Left lung (tissue), 10 donors: ENCODE data around the gene ANKRD17. TPM values are rescaled to one million over a fixed set of nuclear protein-coding genes. Genes with fewer than 3 reads are reported as not detected.

Source experiments
- ATAC-seq: fragments of 200-7000 bp; cut with Tn5 transposase; one replicate; pipeline ENCODE4 v1.9.1; 2020; ENCODE audit warnings: moderate library complexity
- DNase-seq, 4 donors: peaks; one replicate each; pipeline ENCODE4 v3.0.0-alpha.2; 2013 to 2020
- H3K27ac ChIP-seq, 2 donors: fragments of 200-600 bp; sonication (generic) in 1 of 2; one replicate each; pipeline versions ENCODE4 v1.5.0 to v1.8.0; 2020 to 2021
- H3K27me3 ChIP-seq, 2 donors: fragments of 200-600 bp; sonication (generic) in 1 of 2; one replicate each; pipeline versions ENCODE4 v1.5.0 to v1.8.0; 2020 to 2021
- H3K36me3 ChIP-seq, 2 donors: fragments of 200-600 bp; sonication (generic) in 1 of 2; one replicate each; pipeline versions ENCODE4 v1.5.0 to v1.8.0; 2020 to 2021
- H3K4me1 ChIP-seq, 2 donors: fragments of 200-600 bp; one replicate each; pipeline ENCODE4 v1.8.0; 2021
- H3K4me3 ChIP-seq, 2 donors: fragments of 200-600 bp; sonication (generic) in 1 of 2; one replicate each; pipeline versions ENCODE4 v1.5.0 to v1.8.0; 2020 to 2021; ENCODE audit warnings: mild to moderate bottlenecking in 1 of 2
- H3K9me3 ChIP-seq, 2 donors: fragments of 200-600 bp; sonication (generic) in 1 of 2; one replicate each; pipeline versions ENCODE4 v1.5.0 to v1.8.0; 2020 to 2021
- CTCF ChIP-seq, 2 donors: fragments of 200-600 bp; sonication (generic) in 1 of 2; IDR thresholded peaks; one replicate each; pipeline versions ENCODE4 v1.5.0 to v1.8.0; 2021; ENCODE audit warnings: antibody characterized with exemption in 2 of 2
- intact Hi-C, 2 donors: fragments of 100-400 bp; cut with DNase I; formaldehyde crosslinking; loops; one replicate each; pipeline versions ENCODE4 v1.11.2 to v1.14.2; 2022
- polyA plus RNA-seq, 6 donors: library from polyadenylated mRNA; unstranded; fragments of 120-200 nt; gene quantifications; one replicate each; pipeline ENCODE4 v1.2.1, GENCODE V29; 2013; ENCODE audit not compliant: insufficient read length in 6 of 6
- total RNA-seq, 2 donors: library from RNA; stranded (reverse); fragmentation: NEBNext Ultra II Directional; extraction: Animal tissue kit (Norgen Biotek cat#: 25700); gene quantifications; one replicate each; pipeline ENCODE4 v1.2.1, GENCODE V29; 2021
- donor health status: DM: no; HTN: yes; CAD: no.
- donor health status: DM: no; HTN: no; CAD: no.

Gene ANKRD17
- total and polyA plus RNA-seq, 8 donors: 57.5 to 83.0 (median 74.9) TPM

- H3K9me3 ChIP-seq: no peaks in the 10 kb centered on the region
- no peaks in the 10 kb centered on the region for H3K27me3 ChIP-seq
- H3K4me1 ChIP-seq: no peaks in the 10 kb centered on the region
- H3K4me3 ChIP-seq: no peak overlapping the region
- ATAC-seq (no peak), DNase-seq (no peak)
- no peak for TF ChIP-seq CTCF (IDR thresholded peaks at IDR 0.05)
- H3K27ac ChIP-seq: no peak overlapping the region
- H3K36me3 ChIP-seq: peaks cover 0 to 86% of the 10 kb centered on the region in 2 donors
- intact Hi-C loops: no loop called here
Measured at GRCh38 chr4:73092868-73093267, 165.7 kb downstream of the ANKRD17 start.

- H3K27ac ChIP-seq: no peak overlapping the region
- intact Hi-C loops: no loop called here
- peaks cover 0 to 65% of the 10 kb centered on the region in 2 donors for H3K36me3 ChIP-seq
- no peak overlapping the region for H3K4me3 ChIP-seq
- DNase-seq (no peak), ATAC-seq (no peak)
- H3K4me1 ChIP-seq: peaks cover 0 to 9% of the 10 kb centered on the region in 2 donors
- TF ChIP-seq CTCF (IDR thresholded peaks at IDR 0.05): no peak
- no peaks in the 10 kb centered on the region for H3K27me3 ChIP-seq
- no peaks in the 10 kb centered on the region for H3K9me3 ChIP-seq
Measured at GRCh38 chr4:73090738-73091137, 167.9 kb downstream of the ANKRD17 start.

GRCh38 chr4:73087871-73088270 lies 170.7 kb downstream of the ANKRD17 start:
- no peak for DNase-seq
- no peak for ATAC-seq
- Histone ChIP-seq H3K4me1 (peaks cover 0 to 9% of the 10 kb centered on the region in 2 donors), H3K9me3 (no peaks in the 10 kb centered on the region), H3K4me3 (no peak overlapping the region), H3K36me3 (peaks cover 0 to 62% of the 10 kb centered on the region in 2 donors), H3K27me3 (no peaks in the 10 kb centered on the region), H3K27ac (no peak overlapping the region)
- TF ChIP-seq CTCF (IDR thresholded peaks at IDR 0.05): no peak
- intact Hi-C loops: no loop called here

GRCh38 chr4:73086095-73086868 lies 172.3 kb downstream of the ANKRD17 start:
- no peaks in the 10 kb centered on the region for H3K9me3 ChIP-seq
- no peak overlapping the region for H3K4me3 ChIP-seq
- ATAC-seq (peak; percentile 41), DNase-seq (no peak)
- peaks cover 0 to 9% of the 10 kb centered on the region in 2 donors for H3K4me1 ChIP-seq
- H3K27me3 ChIP-seq: no peaks in the 10 kb centered on the region
- H3K36me3 ChIP-seq: peaks cover 0 to 64% of the 10 kb centered on the region in 2 donors
- intact Hi-C loops: no loop called here
- H3K27ac ChIP-seq: no peak overlapping the region
- TF ChIP-seq CTCF (IDR thresholded peaks at IDR 0.05): no peak

GRCh38 chr4:73080789-73081188 lies 177.8 kb downstream of the ANKRD17 start:
- no peaks in the 10 kb centered on the region for H3K27me3 ChIP-seq
- DNase-seq (no peak), ATAC-seq (no peak)
- H3K4me3 ChIP-seq: no peak overlapping the region
- peaks cover 0 to under 1% of the 10 kb centered on the region in 2 donors for H3K4me1 ChIP-seq
- no peak for TF ChIP-seq CTCF (IDR thresholded peaks at IDR 0.05)
- H3K9me3 ChIP-seq: no peaks in the 10 kb centered on the region
- intact Hi-C loops: no loop called here
- H3K36me3 ChIP-seq: peaks cover 0 to 85% of the 10 kb centered on the region in 2 donors
- H3K27ac ChIP-seq: peak overlapping the region in 1 of 2 donors; percentile 19
